HEK293 (cell line): ENCODE results near the gene COL25A1.

Experiments
- SP2 ChIP-seq: fragments of 450-650 bp; formaldehyde crosslinking; IDR thresholded peaks from 2 replicates; pipeline ENCODE4 v1.5.1; 2016; ENCODE audit warnings: missing biosample characterization, missing genetic modification characterization
- ZNF10 ChIP-seq: fragments of 450-650 bp; formaldehyde crosslinking; IDR thresholded peaks from 2 replicates; pipeline ENCODE4 v1.5.1; 2017; ENCODE audit warnings: missing biosample characterization, missing genetic modification characterization
- ZNF274 ChIP-seq, 2 experiments: fragments of 200-500 bp in 1 of 2; fragments of 450-650 bp in 1 of 2; sonication (Bioruptor generic) in 1 of 2; formaldehyde crosslinking in 1 of 2; IDR thresholded peaks; 2 replicates each; pipeline versions ENCODE4 v1.5.1 to v1.6.1; 2014 to 2016; ENCODE audit warnings: borderline replicate concordance in 1 of 2, inconsistent platforms in 1 of 2, low read length in 1 of 2, missing biosample characterization in 1 of 2, missing genetic modification characterization in 1 of 2
- ZNF747 ChIP-seq: fragments of 450-650 bp; formaldehyde crosslinking; IDR thresholded peaks from 2 replicates; pipeline ENCODE4 v1.5.1; 2016; ENCODE audit warnings: missing biosample characterization, missing genetic modification characterization
- TF ChIP-seq, protein P1 (sequence below): fragments of 450-650 bp; formaldehyde crosslinking; IDR thresholded peaks from 2 replicates; pipeline ENCODE4 v1.5.1; 2016; ENCODE audit warnings: missing biosample characterization, missing genetic modification characterization
- TF ChIP-seq, protein P2 (sequence below): fragments of 450-650 bp; formaldehyde crosslinking; IDR thresholded peaks from 2 replicates; pipeline ENCODE4 v1.5.1; 2016; ENCODE audit warnings: missing biosample characterization, missing genetic modification characterization
- TF ChIP-seq, protein P3 (sequence below): fragments of 450-650 bp; formaldehyde crosslinking; IDR thresholded peaks from 2 replicates; pipeline ENCODE4 v1.5.1; 2016; ENCODE audit warnings: missing biosample characterization, missing genetic modification characterization

DNA sequence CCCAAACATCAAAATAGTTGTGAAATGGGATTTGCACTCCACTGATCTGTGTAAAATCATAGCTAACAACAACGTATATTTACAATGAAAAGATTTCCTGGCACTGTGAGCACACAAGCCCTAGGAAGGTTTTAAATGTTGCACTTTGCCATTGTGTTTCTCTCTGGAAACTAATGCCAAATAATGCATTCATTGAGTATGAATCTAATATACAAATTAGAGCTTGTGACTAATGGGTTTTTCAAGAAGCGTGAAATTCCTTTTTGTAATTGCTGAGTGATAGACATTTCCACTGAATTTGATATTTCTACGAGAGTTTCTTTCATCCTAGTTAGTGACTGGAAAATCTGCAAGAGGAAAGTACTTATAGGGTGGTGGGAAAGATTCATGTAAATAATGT, 135.9 kb downstream of the COL25A1 start:
- TF ChIP-seq, protein P1, sequence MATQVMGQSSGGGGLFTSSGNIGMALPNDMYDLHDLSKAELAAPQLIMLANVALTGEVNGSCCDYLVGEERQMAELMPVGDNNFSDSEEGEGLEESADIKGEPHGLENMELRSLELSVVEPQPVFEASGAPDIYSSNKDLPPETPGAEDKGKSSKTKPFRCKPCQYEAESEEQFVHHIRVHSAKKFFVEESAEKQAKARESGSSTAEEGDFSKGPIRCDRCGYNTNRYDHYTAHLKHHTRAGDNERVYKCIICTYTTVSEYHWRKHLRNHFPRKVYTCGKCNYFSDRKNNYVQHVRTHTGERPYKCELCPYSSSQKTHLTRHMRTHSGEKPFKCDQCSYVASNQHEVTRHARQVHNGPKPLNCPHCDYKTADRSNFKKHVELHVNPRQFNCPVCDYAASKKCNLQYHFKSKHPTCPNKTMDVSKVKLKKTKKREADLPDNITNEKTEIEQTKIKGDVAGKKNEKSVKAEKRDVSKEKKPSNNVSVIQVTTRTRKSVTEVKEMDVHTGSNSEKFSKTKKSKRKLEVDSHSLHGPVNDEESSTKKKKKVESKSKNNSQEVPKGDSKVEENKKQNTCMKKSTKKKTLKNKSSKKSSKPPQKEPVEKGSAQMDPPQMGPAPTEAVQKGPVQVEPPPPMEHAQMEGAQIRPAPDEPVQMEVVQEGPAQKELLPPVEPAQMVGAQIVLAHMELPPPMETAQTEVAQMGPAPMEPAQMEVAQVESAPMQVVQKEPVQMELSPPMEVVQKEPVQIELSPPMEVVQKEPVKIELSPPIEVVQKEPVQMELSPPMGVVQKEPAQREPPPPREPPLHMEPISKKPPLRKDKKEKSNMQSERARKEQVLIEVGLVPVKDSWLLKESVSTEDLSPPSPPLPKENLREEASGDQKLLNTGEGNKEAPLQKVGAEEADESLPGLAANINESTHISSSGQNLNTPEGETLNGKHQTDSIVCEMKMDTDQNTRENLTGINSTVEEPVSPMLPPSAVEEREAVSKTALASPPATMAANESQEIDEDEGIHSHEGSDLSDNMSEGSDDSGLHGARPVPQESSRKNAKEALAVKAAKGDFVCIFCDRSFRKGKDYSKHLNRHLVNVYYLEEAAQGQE = no peak
- TF ChIP-seq, protein P2, sequence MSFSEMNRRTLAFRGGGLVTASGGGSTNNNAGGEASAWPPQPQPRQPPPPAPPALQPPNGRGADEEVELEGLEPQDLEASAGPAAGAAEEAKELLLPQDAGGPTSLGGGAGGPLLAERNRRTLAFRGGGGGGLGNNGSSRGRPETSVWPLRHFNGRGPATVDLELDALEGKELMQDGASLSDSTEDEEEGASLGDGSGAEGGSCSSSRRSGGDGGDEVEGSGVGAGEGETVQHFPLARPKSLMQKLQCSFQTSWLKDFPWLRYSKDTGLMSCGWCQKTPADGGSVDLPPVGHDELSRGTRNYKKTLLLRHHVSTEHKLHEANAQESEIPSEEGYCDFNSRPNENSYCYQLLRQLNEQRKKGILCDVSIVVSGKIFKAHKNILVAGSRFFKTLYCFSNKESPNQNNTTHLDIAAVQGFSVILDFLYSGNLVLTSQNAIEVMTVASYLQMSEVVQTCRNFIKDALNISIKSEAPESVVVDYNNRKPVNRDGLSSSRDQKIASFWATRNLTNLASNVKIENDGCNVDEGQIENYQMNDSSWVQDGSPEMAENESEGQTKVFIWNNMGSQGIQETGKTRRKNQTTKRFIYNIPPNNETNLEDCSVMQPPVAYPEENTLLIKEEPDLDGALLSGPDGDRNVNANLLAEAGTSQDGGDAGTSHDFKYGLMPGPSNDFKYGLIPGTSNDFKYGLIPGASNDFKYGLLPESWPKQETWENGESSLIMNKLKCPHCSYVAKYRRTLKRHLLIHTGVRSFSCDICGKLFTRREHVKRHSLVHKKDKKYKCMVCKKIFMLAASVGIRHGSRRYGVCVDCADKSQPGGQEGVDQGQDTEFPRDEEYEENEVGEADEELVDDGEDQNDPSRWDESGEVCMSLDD (tag by site-specific recombination) = no peak
- TF ChIP-seq SP2 (tag by site-specific recombination) (no peak), ZNF747 (tag by site-specific recombination) (no peak), ZNF274 (IDR thresholded peaks at IDR 0.05; ENCODE audit: low read length) (no peak), ZNF274 (tag by site-specific recombination; IDR thresholded peaks at IDR 0.05; ENCODE audit: borderline replicate concordance) (no peak), ZNF10 (tag by site-specific recombination) (no peak)
- TF ChIP-seq, protein P3, sequence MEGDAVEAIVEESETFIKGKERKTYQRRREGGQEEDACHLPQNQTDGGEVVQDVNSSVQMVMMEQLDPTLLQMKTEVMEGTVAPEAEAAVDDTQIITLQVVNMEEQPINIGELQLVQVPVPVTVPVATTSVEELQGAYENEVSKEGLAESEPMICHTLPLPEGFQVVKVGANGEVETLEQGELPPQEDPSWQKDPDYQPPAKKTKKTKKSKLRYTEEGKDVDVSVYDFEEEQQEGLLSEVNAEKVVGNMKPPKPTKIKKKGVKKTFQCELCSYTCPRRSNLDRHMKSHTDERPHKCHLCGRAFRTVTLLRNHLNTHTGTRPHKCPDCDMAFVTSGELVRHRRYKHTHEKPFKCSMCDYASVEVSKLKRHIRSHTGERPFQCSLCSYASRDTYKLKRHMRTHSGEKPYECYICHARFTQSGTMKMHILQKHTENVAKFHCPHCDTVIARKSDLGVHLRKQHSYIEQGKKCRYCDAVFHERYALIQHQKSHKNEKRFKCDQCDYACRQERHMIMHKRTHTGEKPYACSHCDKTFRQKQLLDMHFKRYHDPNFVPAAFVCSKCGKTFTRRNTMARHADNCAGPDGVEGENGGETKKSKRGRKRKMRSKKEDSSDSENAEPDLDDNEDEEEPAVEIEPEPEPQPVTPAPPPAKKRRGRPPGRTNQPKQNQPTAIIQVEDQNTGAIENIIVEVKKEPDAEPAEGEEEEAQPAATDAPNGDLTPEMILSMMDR (tag by site-specific recombination) = no peak
